SH-SY5Y (cell line): Measurements from ENCODE around the gene FXR2.

Experiments
- GATA2 ChIP-seq: IDR thresholded peaks from 2 replicates; pipeline ENCODE4 v1.6.1; 2011; ENCODE audit warnings: mild to moderate bottlenecking, low read depth, low read length
- GATA3 ChIP-seq: IDR thresholded peaks from 2 replicates; pipeline ENCODE4 v1.6.1; 2011; ENCODE audit warnings: low read depth, mild to moderate bottlenecking, low read length, moderate library complexity

DNA sequence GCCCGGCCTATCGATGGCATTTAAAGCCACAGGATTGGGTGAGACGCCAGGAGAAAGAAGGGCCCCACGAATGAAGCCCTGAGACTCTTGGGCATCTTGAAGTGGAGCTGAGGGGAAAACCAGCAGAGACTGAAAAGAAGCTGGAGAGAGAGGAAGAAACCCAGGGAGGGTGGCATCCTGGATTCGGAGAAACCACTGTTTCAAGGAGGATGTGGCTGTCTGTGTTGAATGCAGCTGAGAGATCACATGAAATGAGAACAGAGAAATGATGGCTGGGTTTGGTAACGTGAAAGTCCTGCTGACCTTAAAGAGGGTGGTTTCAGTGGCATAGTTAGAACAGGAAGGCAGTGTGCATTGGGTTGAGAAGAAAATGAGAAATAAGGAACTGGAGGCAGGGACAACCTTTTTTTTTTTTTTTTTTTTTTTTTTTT is 62.1 kb downstream of the FXR2 start:
- TF ChIP-seq GATA3, result no peak
- no peak for TF ChIP-seq GATA2
